ENCODE measurements around the gene MOB2. TPM values are rescaled to one million over a fixed set of nuclear protein-coding genes. Genes with fewer than 3 reads are reported as not detected.

MOB2 gene
- total and polyA plus RNA-seq, 9 donors: 28.5 to 50.1 (median 32.0) TPM

GRCh38 chr11:1468002-1468401, 18.6 kb downstream of the MOB2 start:
- no peak for TF ChIP-seq POLR2A (IDR thresholded peaks at IDR 0.05)
- TF ChIP-seq, protein P1, sequence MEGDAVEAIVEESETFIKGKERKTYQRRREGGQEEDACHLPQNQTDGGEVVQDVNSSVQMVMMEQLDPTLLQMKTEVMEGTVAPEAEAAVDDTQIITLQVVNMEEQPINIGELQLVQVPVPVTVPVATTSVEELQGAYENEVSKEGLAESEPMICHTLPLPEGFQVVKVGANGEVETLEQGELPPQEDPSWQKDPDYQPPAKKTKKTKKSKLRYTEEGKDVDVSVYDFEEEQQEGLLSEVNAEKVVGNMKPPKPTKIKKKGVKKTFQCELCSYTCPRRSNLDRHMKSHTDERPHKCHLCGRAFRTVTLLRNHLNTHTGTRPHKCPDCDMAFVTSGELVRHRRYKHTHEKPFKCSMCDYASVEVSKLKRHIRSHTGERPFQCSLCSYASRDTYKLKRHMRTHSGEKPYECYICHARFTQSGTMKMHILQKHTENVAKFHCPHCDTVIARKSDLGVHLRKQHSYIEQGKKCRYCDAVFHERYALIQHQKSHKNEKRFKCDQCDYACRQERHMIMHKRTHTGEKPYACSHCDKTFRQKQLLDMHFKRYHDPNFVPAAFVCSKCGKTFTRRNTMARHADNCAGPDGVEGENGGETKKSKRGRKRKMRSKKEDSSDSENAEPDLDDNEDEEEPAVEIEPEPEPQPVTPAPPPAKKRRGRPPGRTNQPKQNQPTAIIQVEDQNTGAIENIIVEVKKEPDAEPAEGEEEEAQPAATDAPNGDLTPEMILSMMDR (IDR thresholded peaks at IDR 0.05): no peak
- TF ChIP-seq EP300 (IDR thresholded peaks at IDR 0.05): no peak
- 80 to 86% (median 83%) methylated on average over 13 to 18 of the region's 18 CpGs for WGBS, 3 donors
- H3K9me3 ChIP-seq: no peaks in the 10 kb centered on the region

DNA sequence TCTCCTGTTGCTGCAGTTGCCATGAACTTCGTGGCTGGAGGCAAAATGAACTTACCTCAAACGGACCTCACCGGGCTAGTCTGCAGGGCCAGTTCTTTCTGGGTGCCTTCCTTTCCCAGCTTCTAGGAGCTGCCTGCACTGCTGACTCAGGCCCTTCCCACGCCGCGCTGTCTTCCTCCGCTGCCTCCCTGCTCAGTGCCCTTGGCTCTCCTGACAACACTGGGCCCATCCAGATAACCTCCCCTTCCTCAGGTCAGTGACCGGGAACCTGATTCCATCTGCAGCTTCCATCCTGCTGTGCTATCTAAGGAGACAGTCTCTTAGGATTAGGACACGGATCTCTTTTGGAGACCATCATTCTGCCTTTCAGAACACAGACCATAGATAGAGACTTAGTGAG, 19.3 kb downstream of the MOB2 start:
- intact Hi-C loops (cut with DNase I): loop anchor here in 1 of 4 donors (10.0 kb wide), 1 partner anchor 622 kb away; the partner anchor contains the start of genes POLR2L and TSPAN4
- no peak overlapping the region for H3K4me3 ChIP-seq
- no peaks in the 10 kb centered on the region for H3K9me3 ChIP-seq
- no peaks in the 10 kb centered on the region for H3K27me3 ChIP-seq
- 63 to 79% (median 69%) methylated on average over 9 of the region's 9 CpGs for WGBS, 3 donors
- no peak overlapping the region for H3K27ac ChIP-seq
- DNase-seq: no peak
- TF ChIP-seq, protein P1 (IDR thresholded peaks at IDR 0.05): no peak
- TF ChIP-seq POLR2A (IDR thresholded peaks at IDR 0.05) (no peak), EP300 (IDR thresholded peaks at IDR 0.05) (no peak)
- no peaks in the 10 kb centered on the region for H3K36me3 ChIP-seq
- peaks cover 2% of the 10 kb centered on the region for H3K4me1 ChIP-seq (ENCODE audit: insufficient read depth)

More at GRCh38 chr11:1468002-1468401, 18.6 kb downstream of the MOB2 start:
- Histone ChIP-seq H3K27ac (no peak overlapping the region), H3K27me3 (no peaks in the 10 kb centered on the region), H3K4me3 (no peak overlapping the region), H3K36me3 (no peaks in the 10 kb centered on the region), H3K4me1 (ENCODE audit: insufficient read depth) (peaks cover 2% of the 10 kb centered on the region)
- intact Hi-C loops (cut with DNase I): loop anchor here in 1 of 4 donors (10.0 kb wide), 1 partner anchor 623 kb away; the partner anchor contains the start of genes POLR2L and TSPAN4
- no peak for DNase-seq

DNA sequence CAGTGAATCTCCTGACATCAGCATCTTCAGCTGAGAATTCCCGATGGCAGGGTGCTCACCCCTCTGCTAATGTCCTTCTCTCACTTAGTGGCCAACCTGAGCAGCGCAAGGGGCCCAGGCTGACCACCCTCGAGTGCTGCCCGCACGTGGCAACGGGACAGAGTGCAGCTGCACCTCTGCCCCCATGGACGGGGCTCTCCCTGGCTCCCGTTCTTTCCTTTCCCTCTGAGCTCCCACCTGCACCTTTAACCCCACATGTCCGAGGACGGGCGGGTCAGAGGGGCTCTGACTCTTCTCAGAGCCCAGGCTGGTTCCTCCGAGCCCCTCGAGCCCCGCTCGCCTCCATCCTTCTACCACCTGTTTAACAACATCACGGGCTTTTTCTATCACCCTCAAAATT, 19.8 kb downstream of the MOB2 start:
- WGBS, 3 donors: 77 to 86% (median 79%) methylated on average over 16 of the region's 16 CpGs
- Histone ChIP-seq H3K9me3 (no peaks in the 10 kb centered on the region), H3K4me1 (ENCODE audit: insufficient read depth) (peaks cover 2% of the 10 kb centered on the region), H3K36me3 (no peaks in the 10 kb centered on the region), H3K27ac (no peak overlapping the region), H3K4me3 (no peak overlapping the region), H3K27me3 (no peaks in the 10 kb centered on the region)
- intact Hi-C loops (cut with DNase I): loop anchor here in 1 of 4 donors (10.0 kb wide), 1 partner anchor 622 kb away; the partner anchor contains the start of genes POLR2L and TSPAN4
- DNase-seq: no peak
- no peak for TF ChIP-seq POLR2A (IDR thresholded peaks at IDR 0.05)
- TF ChIP-seq, protein P1 (IDR thresholded peaks at IDR 0.05): no peak
- TF ChIP-seq EP300 (IDR thresholded peaks at IDR 0.05): no peak

DNA sequence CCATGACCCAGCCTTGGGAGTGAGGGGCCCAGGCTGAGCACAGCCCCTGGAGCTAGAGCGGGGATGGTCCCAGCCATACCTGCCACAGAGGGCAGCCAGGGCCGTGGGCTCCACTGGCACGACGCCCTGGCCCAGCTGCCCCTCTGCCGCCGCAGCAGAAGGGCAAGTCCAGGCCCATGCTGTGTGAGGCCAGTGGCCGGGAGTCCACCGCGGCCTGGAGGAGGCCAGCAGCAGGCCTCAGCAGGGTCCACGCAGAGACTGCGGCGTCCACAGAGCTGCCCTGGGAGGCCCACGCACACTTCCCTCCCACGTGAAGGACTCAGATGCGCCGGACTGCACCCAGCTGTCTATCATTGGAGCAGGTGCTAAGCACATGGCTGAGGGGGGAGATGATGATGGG, 23.5 kb downstream of the MOB2 start:
- 92 to 96% (median 93%) methylated on average over 12 to 16 of the region's 16 CpGs for WGBS, 3 donors

More for the DNA sequence above, 23.5 kb downstream of the MOB2 start:
- Histone ChIP-seq H3K27me3 (no peaks in the 10 kb centered on the region), H3K4me1 (ENCODE audit: insufficient read depth) (peaks cover 19% of the 10 kb centered on the region), H3K9me3 (no peaks in the 10 kb centered on the region), H3K36me3 (no peaks in the 10 kb centered on the region), H3K27ac (no peak overlapping the region), H3K4me3 (no peak overlapping the region)
- intact Hi-C loops (cut with DNase I): loop anchor here in 1 of 4 donors (10.0 kb wide), 1 partner anchor 618 kb away; the partner anchor contains the start of genes POLR2L and TSPAN4
- no peak for TF ChIP-seq POLR2A (IDR thresholded peaks at IDR 0.05)
- TF ChIP-seq EP300 (IDR thresholded peaks at IDR 0.05): no peak
- TF ChIP-seq, protein P1 (IDR thresholded peaks at IDR 0.05): no peak
- DNase-seq: no peak

All from ovary (tissue), 9 donors.